Kidney epithelial cell (primary cell): Measurements from ENCODE around the gene ID4. TPM values are rescaled to one million over a fixed set of nuclear protein-coding genes. Genes with fewer than 3 reads are reported as not detected.

Source experiments
- DNase-seq: peaks from one replicate; pipeline ENCODE4 v3.0.0-alpha.2; 2010; ENCODE audit warnings: low read depth
- H3K27me3 ChIP-seq: 2 replicates; pipeline ENCODE4 v1.6.0; 2011; ENCODE audit warnings: low read length; ENCODE audit not compliant: control insufficient read depth, insufficient read depth
- H3K36me3 ChIP-seq: 2 replicates; pipeline ENCODE4 v1.5.1; 2011; ENCODE audit warnings: low read length; ENCODE audit not compliant: control insufficient read depth, insufficient read depth
- H3K4me3 ChIP-seq: 2 replicates; pipeline ENCODE4 v1.5.1; 2011; ENCODE audit warnings: low read depth, mild to moderate bottlenecking, control low read depth, low read length
- total RNA-seq: library from RNA; depleted of rRNA; stranded (reverse); fragments of >200 nt; gene quantifications from 2 replicates; pipeline ENCODE4 v1.2.3, GENCODE V29; 2015
- TF ChIP-seq, protein P1 (sequence below): IDR thresholded peaks from 2 replicates; pipeline ENCODE4 v1.5.1; 2011; ENCODE audit warnings: mild to moderate bottlenecking, moderate library complexity, low read length, control low read depth, inconsistent platforms; ENCODE audit not compliant: insufficient read depth, poor library complexity, severe bottlenecking

Gene ID4
- total RNA-seq, 1 donor from 2014 or later = 17.3 TPM

- TF ChIP-seq, protein P1, sequence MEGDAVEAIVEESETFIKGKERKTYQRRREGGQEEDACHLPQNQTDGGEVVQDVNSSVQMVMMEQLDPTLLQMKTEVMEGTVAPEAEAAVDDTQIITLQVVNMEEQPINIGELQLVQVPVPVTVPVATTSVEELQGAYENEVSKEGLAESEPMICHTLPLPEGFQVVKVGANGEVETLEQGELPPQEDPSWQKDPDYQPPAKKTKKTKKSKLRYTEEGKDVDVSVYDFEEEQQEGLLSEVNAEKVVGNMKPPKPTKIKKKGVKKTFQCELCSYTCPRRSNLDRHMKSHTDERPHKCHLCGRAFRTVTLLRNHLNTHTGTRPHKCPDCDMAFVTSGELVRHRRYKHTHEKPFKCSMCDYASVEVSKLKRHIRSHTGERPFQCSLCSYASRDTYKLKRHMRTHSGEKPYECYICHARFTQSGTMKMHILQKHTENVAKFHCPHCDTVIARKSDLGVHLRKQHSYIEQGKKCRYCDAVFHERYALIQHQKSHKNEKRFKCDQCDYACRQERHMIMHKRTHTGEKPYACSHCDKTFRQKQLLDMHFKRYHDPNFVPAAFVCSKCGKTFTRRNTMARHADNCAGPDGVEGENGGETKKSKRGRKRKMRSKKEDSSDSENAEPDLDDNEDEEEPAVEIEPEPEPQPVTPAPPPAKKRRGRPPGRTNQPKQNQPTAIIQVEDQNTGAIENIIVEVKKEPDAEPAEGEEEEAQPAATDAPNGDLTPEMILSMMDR = no peak
- DNase-seq = no peak
- no peak overlapping the region for H3K4me3 ChIP-seq
- H3K27me3 ChIP-seq = no peaks in the 10 kb centered on the region
- H3K36me3 ChIP-seq = no peaks in the 10 kb centered on the region
Observed at GRCh38 chr6:19855536-19855935, 18.4 kb downstream of the ID4 start.

GRCh38 chr6:19857139-19857538 is 20.0 kb downstream of the ID4 start:
- TF ChIP-seq, protein P1 = no peak
- no peak overlapping the region for H3K4me3 ChIP-seq
- no peaks in the 10 kb centered on the region for H3K27me3 ChIP-seq
- DNase-seq = no peak
- H3K36me3 ChIP-seq = no peaks in the 10 kb centered on the region

GRCh38 chr6:19857703-19858102 is 20.5 kb downstream of the ID4 start:
- H3K4me3 ChIP-seq = no peak overlapping the region
- H3K36me3 ChIP-seq = no peaks in the 10 kb centered on the region
- H3K27me3 ChIP-seq = no peaks in the 10 kb centered on the region
- TF ChIP-seq, protein P1 = no peak
- no peak for DNase-seq

DNA sequence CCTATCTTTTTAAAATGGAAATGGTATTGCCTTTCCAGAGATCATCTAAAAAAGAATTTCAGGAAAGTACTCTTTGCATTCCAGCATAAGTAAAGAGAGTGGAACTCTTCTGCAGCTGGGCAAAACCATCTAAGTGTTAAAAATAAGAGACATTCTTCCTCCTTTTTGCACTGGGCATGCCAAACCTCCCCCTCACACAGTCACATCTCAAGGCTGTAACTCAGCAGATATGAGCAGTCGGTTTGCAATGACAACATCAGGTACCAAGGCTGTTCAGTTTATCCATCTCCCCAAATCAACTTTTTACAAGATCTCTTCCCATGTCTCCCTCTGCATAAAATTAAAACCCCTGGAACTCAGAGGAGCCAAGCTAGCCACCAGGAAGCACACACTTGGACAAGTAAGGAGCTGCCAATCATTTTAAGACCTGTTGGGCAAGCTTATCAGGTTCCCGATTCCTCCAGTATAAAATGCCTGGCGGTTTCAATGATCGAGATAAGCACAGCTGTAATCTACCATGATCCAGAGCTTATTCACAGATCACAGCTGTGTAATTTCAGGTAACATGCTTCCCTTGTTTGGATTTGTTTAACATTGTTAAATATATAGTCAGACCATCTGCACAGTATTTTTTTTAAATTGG is 23.2 kb downstream of the ID4 start:
- no peak for DNase-seq
- Histone ChIP-seq H3K4me3 (no peak overlapping the region), H3K27me3 (no peaks in the 10 kb centered on the region), H3K36me3 (no peaks in the 10 kb centered on the region)
- TF ChIP-seq, protein P1 = no peak

- H3K27me3 ChIP-seq = no peaks in the 10 kb centered on the region
- DNase-seq = no peak
- H3K36me3 ChIP-seq = no peaks in the 10 kb centered on the region
- TF ChIP-seq, protein P1 = no peak
- no peak overlapping the region for H3K4me3 ChIP-seq
Observed at GRCh38 chr6:19864285-19864684, 27.1 kb downstream of the ID4 start.

- TF ChIP-seq, protein P1 = no peak
- Histone ChIP-seq H3K36me3 (no peaks in the 10 kb centered on the region), H3K4me3 (no peak overlapping the region), H3K27me3 (no peaks in the 10 kb centered on the region)
- DNase-seq = no peak
Observed at GRCh38 chr6:19865178-19865577, 28.0 kb downstream of the ID4 start.
